ENCODE measurements around the gene PLXNA1.

The PLXNA1 gene

DNA sequence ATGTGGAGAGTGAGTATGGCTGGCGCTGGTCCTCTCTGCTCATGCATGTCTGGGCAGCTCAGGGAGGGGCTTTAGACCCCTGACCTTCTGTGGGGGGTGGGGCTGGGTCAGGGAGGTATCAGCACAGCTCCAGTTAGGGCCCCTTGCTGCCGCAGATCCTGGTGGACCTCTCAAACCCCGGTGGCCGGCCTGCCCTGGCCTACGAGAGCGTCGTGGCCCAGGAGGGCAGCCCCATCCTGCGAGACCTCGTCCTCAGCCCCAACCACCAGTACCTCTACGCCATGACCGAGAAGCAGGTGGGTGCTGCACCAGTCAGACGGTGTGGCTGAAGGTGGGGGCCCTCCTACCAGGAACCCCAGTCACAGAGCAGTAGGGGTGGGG lies 20.2 kb downstream of the PLXNA1 start:
- no peak for DNase-seq

DNA sequence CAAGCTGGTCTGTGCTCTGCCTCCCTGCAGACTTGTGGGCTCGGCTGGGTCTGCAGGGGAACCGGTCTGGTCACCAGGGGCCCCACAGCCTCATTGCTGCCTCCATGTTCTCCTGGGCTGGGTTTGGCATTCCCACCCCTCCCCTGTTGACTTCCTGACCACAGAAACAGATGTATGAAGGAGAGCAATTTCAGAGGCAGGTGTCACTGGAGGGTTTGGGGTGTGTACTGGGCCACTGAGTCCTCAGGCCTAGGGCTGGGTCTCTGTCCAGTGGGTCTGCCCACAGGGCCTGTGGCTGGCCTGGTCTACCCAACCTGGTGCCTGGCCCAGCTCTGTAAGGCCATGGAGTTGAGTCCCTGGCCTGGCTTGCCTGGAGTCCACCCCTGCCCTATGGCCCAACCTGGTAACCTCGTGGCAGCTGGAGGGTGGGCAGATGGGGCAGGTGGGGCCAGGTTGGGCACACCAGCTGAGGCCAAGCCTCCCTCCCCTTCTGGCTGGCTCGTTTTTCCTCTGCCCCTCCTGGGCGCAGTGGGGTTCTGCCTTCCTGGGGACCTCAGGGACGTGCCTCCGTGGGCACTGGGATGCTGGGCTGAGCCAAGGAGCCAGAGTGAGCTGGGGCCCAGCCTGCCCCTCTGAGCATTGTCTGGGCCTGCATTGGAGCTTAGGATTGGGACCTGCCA lies 20.8 kb downstream of the PLXNA1 start:
- no peak for DNase-seq

DNA sequence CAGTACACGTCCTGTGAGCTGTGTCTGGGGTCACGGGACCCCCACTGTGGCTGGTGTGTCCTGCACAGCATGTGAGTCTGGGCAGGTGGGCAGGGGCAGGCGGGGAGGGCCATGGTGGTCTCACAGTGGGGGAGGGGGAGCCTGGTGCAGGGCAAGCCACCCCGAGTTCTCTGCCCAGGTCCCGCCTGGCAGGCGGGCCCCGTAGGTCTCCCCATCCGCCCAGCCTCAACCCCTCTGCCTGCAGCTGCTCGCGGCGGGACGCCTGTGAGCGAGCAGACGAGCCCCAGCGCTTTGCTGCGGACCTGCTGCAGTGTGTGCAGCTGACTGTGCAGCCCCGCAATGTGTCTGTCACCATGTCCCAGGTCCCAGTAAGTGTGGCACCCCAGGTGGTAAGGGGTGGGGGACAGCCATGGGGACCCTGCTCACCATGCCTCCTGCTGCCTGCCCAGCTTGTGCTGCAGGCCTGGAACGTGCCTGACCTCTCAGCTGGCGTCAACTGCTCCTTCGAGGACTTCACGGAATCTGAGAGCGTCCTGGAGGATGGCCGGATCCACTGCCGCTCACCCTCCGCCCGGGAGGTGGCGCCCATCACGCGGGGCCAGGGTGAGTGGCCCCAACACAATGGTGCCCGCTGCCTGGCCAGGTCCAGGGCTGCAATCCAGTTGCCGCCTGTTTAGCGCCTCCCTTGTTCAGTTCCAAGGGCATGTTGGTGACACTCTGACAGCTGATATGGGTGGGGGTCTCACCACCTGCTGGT lies 21.9 kb downstream of the PLXNA1 start:
- no peak for DNase-seq

DNA sequence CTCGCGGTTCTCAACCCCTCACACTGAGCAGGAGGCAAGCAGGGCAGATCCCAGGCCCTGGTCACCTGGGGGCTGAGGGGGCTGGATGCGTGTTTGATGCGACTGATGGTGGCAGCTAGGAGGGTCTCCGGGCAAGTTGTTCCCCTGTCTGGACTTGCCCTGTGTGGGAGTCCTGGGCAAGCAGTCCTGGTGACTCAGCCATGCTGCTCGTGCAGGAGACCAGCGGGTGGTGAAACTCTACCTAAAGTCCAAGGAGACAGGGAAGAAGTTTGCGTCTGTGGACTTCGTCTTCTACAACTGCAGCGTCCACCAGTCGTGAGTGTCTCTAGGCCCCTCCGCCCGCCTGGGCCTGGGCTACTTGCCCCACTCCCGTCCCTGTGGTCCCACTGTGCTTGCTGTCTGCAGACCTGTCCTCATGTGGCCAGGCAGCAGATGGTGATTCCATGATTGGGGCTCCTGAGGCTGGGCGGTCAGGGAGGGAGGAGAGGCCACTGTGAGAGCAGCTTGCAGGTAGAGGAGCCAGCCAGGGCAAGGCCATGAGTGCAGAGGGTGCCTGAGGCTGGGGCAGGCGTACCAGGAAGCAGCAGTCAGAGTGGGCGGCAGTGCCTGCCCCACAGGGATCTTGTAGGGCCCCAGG lies 23.1 kb downstream of the PLXNA1 start:
- no peak for DNase-seq

DNA sequence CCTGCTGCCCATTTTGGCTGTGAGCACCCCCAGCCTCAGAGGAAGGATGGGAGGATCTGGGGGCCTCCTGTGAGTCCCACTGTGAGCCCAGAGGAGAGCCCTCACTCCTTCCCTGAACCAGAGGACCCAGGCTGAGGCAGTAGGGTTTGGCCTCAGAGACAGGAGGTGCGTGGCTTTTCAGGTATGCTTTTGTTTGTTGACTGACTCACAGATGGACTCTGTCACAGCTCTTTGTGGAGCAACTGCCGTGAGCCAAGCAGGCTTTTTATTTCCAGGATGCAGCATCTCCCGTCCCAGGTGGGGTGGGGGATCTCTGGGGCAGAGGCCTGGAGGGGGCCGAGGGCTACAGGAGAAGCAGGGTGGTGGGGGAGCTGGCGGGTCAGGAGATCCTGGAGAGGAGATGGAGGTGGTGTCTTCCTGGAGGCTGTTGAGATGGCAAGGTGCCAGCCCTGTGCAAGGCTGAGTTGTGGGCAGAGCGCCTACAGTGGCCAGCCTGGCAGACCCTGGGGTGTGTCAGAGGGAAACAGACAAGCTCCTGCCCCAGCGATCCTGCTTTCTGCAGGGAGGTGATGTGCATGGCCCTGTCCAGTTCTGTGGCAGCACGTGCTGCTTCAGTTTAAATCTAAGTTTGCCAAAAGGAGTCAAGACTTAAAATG lies 24.0 kb downstream of the PLXNA1 start:
- no peak for DNase-seq

DNA sequence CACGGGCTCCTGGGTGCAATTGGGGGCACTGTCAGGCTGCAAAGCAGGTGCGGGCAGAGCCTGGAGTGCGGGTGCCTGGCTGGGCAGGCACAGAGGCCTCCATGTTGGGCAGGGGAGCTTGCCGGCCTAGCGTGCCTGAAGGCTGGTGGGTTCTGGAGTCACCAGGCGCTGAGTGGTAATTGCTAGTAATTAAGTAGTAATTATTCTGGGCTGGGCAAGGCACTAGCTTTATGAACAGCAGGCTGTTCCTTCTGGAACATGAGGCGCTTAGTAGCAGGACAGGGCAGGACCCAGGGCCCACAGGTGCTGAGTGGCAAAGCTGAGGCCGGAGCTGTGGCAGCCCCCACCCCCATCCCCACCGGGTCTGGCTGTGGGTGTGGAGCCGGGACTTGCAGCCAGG lies 25.3 kb downstream of the PLXNA1 start:
- DNase-seq: no peak

DNA sequence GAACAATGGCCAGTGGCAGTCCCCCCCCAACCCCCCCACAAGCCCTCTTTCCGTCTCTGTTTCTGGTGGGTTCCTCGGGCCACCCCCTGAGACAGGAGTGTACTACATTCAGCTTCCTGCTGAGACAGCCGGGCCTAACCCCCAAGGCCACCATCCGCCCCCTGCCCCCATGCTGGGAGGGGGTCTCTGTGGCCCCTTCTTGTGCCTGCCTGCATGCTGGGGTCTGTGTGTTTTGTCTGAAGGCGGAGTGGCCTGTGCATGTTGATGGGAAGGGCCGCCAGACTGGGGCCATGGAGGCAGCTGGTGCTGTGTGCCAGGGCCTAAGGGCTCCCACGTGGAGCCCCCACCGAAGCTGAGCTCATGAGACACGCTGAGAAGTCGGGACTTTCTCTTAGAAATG lies 26.6 kb downstream of the PLXNA1 start:
- no peak for DNase-seq

DNA sequence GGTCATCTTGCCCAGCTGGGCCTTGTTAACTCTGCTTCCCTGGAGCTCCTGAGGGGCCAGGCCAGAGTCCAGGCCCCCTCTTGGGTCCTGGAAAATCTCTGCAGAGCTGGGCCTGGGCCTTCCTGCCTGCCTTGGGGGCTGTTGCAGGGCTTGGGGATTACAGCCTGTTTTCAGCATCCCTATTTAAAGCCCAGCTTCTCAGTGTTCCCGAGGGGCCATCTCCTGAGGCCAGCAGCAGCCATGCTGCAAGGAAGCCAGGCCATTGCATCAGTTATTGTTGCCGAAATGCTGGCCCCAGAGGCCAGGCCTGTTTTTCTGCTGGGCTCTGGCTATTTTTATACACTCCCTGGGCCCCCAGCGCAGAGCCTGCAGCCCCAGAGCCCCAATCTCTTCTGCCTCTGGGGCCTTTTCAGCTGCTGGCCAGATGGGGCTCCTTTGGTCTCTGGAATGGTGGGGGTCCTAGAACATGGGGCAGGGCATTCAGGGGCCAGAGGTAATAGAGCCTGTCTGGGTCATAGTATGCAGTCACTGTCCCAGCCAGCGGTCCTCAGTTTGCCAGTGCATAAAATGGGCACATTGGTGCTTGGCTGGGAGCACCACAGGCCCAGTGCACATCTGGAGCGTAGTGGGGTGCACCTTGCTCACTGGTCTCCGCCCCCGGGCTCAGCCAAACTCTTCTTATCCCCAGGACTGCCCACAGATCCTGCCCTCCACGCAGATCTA lies 28.5 kb downstream of the PLXNA1 start:
- no peak for DNase-seq

DNA sequence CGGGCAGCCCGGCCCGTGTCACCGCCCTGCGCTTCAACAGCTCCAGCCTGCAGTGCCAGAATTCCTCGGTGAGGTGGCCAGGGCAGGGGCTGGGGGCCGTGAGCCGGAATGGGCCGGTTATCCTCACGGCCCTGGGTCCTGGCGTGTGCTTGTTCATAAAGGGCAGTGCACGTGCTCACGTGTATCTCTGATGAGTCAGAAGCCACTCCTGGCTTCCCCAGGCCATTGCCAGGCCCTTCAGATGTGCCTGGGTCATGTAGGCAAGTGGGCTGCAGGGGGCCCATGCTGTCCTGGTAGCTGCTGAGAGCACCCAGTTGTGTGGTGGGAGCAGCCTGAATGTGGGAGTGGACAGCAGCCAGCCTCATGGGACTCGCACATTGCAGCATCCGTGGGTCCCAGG lies 29.2 kb downstream of the PLXNA1 start:
- no peak for DNase-seq

DNA sequence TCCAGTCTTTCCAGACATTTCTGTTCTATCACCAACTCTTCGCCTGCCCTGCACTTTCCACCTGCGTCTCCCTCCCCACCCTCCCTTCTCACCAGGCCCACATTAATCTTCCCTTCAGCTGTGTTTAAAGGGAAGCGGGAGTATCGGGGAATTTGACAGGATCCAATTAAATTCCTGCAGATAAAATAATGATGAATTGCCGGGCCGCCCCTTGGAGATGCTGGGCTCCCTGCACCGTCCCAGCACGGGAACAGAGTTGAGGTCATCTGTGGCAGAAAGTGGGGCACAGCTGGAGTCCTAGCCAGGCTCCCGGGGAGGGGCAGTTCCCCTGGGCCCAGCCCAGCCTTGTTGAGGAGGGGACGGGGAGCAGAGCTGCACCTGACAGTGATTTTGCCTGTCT lies 30.3 kb downstream of the PLXNA1 start:
- no peak for DNase-seq

DNA sequence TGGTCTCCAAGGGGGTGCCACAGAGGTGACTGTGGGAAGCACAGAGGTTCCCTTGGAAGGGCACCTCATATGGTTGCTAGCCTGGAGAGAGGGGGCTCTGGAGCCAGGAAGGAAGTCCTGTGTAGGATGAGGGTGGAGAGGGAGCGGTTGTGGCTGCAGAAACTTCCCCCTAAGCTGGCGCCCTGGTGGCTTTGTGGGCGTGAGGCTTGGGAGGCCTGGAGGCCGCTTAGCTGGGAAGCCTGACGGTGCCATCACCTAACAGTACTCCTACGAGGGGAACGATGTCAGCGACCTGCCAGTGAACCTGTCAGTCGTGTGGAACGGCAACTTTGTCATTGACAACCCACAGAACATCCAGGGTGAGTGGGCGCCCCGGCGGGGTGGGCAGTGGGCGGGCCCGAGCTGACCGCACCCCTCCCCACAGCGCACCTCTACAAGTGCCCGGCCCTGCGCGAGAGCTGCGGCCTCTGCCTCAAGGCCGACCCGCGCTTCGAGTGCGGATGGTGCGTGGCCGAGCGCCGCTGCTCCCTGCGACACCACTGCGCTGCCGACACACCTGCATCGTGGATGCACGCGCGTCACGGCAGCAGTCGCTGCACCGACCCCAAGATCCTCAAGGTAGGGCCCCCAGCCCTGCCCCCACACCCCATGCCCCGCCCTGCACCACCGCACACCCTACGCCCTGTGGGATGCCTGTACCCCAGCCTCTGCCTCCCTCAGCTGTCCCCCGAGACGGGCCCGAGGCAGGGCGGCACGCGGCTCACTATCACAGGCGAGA lies 31.0 kb downstream of the PLXNA1 start:
- peak; percentile 12 for DNase-seq

DNA sequence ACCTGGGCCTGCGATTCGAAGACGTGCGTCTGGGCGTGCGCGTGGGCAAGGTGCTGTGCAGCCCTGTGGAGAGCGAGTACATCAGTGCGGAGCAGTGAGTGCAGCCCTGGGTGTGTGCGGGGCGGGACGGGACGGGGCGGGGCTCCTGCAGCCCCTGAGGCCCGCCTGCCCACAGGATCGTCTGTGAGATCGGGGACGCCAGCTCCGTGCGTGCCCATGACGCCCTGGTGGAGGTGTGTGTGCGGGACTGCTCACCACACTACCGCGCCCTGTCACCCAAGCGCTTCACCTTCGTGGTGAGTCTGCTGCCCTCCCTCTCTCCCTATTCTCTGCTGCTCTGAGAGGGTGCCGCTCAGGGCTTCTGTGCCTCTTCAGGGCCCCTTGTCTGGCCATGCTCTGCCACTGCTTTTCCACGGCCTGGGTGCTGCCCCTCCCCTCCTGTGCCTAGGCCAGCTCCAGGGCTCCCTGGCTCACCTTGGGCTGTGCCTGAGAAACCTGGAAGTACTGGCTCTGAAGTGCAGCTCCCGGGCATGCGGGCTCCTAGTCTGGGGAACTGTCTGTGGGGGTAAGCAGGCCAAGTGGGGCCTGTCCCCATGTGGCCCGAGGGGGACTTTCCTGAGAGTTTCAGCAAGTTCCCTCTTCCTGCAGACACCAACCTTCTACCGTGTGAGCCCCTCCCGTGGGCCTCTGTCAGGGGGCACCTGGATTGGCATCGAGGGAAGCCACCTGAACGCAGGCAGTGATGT lies 31.8 kb downstream of the PLXNA1 start:
- no peak for DNase-seq

DNA sequence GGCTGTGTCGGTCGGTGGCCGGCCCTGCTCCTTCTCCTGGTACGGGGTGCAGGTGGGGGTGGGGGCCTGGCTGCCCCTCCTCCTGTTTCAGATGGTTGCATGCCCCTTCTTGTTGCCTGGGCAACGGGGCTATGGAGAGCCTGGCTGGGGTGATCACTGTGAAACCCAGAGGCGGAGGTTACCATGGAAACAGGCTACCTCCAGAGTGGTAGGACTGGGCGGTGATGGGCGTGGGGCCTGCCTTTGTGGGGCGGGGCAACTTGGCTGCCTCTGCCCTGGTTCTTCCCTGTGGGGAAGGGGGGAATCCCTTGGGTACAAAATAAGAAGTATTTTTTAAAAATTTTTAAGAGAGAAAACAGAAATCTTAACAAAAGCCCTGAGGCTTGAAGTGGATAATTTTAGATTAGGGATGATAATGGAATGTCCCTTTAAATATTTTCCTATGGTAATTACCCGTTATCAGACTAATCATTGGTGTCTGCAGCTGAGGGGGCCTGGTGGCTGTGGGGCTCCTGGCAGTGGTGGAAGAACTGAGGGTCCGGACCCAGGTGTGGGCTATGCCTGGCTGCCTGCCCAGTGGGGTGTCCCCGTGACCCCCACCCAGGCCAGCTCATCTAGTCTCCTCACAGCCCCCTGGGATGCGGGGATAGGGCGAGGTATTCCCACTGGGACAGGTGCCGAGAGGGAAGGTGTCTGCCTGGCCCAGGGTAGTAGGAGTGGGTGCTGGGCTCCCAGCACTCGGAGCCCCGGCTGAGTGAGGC lies 32.5 kb downstream of the PLXNA1 start:
- no peak for DNase-seq

DNA sequence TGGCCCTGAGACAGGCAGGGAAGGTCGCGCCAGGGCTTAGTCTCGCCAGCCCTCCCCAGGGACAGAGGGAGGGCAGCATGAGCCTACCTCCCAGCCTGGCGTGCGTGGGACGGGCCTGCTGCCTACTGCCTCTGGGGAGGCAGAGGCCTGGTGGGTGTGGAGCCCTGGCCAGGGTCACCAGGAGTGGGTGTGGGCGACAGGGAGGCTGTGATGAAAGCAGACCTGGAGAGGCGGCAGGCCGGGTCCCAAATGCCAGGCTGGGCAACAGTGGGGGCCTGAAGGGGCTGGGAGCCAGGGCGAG lies 33.1 kb downstream of the PLXNA1 start:
- no peak for DNase-seq

DNA sequence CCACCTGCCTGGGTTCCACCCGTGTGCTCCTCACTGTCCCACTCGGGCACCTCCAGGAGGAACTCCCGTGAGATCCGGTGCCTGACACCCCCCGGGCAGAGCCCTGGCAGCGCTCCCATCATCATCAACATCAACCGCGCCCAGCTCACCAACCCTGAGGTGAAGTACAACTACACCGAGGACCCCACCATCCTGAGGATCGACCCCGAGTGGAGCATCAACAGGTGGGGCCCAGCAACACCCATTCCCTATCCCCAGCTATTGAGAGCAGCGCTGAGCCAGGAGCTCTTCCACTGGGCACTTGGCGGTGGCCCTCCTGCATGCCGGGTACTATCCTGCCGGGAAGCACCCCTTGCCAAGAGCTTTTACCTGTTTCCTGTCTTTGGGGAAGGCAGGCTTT lies 33.5 kb downstream of the PLXNA1 start:
- DNase-seq: no peak

DNA sequence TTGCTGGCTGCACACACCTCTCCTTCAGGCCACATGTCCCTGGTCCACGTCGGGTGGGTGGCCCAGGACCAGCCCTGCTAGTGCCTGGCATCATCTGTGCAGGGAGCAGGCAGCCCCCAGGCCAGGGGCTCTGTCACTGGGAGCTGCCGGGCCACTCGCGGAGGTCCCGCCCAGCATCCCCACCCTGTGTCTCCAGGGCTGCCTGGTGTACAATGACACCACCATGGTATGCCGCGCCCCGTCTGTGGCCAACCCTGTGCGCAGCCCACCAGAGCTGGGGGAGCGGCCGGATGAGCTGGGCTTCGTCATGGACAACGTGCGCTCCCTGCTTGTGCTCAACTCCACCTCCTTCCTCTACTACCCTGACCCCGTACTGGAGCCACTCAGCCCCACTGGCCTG lies 34.3 kb downstream of the PLXNA1 start:
- no peak for DNase-seq

DNA sequence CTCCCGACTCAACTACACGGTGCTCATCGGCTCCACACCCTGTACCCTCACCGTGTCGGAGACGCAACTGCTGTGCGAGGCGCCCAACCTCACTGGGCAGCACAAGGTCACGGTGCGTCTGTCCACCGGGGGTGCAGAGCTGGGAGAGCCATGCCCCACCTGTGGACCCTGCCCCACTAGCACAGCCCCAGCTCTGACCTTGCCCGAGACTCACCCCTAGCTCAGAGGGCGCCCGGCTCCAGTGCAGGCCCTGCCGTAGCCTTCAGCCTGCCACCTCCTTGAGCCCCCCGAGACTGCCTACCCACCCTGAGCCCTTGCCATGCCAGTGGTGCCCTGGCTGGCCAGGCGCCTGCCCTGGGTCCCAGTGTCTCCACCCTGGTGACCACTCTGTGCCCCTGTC lies 34.9 kb downstream of the PLXNA1 start:
- DNase-seq: no peak

DNA sequence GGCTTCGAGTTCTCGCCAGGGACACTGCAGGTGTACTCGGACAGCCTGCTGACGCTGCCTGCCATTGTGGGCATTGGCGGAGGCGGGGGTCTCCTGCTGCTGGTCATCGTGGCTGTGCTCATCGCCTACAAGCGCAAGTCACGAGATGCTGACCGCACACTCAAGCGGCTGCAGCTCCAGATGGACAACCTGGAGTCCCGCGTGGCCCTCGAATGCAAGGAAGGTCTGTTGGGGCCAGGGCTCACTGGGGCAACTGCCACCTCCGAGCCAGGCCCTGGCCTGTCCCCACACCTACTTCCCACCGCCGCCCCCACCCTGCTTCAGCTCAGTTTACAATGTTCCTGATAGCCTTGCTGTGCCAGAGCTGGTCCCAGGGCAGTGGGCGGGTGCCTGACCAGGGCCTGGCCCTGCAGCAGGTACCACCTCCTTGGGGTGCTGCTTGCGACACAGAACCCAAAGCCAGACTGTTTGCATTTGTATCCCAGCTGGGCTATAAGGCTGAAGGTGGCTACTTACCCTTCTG lies 35.5 kb downstream of the PLXNA1 start:
- DNase-seq: no peak

DNA sequence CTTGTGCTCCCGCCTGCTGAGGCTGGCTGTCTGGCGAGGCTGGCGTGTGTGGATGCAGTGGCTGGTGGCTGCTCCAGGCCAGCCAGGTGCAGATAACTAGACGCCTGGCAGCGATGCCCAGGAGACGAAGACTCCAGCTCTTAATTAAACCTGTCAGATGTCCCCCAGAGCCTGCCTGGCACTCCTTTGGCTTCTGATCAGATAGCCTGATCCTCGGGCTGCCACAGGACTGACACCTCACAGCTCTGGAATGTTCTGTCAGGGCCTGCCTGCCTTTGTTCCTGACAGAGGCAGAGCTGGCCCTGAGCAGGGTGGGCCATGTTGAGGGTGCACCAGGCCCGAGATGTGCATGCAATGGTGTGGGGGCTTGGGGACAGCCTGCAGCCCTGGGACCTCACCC lies 36.5 kb downstream of the PLXNA1 start:
- DNase-seq: no peak

DNA sequence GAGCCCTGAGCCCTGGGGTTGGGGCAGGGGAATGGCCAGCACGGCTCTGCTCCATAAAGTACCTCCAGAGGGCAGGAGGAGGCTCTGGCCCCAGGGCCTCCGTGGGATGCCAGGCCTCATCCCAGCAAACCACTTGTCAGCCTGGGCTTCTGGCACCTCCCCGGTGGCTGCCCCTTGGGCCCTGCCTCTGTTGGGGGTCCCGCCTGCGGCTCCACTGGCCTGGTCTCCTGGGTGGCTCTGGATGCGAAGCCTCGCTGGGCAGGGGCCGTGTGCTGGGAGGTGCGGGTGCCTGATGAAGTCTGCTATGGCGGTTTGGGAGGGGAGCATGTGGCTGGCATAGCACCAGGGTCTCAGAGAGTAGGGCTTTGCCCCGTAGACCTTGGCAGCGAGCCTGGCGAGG lies 37.6 kb downstream of the PLXNA1 start:
- no peak for DNase-seq

DNA sequence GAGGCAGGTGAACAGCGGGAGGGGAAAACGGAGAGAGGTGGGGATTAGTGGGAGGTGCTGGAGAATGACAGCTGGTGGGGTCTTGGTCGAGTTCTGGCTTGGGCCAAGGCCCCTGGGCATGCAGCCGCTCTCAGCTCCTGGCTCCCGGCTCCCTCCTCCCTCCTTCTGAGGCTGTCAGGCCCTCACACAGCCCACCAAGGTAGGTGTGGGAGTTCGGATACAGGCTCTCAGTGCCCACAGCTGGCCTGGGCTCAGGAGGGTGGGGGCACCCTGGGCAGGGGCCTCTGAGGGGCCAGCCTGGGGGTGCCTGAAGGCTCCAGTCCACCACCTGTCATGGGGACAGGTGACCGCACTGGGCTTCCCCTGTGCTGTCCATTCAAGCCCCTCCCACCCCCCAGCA lies 39.9 kb downstream of the PLXNA1 start:
- DNase-seq: no peak
